GM12878 (cell line): ENCODE data around the gene ZNF169.
"Not testable (repeated sequence)": the region's sequence is repeated elsewhere in the genome, so short reads cannot be mapped to it uniquely, and the experiment has no call there.

Experiments
- CBX5 ChIP-seq: sonication (generic); IDR thresholded peaks from 2 replicates; pipeline ENCODE4 v1.6.1; 2016; ENCODE audit warnings: low read depth, moderate library complexity, mild to moderate bottlenecking, inconsistent platforms
- EZH2 ChIP-seq: IDR thresholded peaks from 2 replicates; pipeline ENCODE4 v1.6.1; 2012; ENCODE audit warnings: low read depth, mild to moderate bottlenecking, control low read depth, inconsistent platforms, low read length, borderline replicate concordance; ENCODE audit not compliant: control insufficient read depth
- GATAD2B ChIP-seq: fragments of 450-650 bp; conservative IDR thresholded peaks from 2 replicates; pipeline ENCODE4 v1.6.1; 2017; ENCODE audit warnings: low read depth, mild to moderate bottlenecking, moderate library complexity
- HDAC2 ChIP-seq: fragments of 200-600 bp; sonication (generic); IDR thresholded peaks from 2 replicates; pipeline ENCODE4 v1.6.1; 2017
- KLF5 ChIP-seq: fragments of 450-650 bp; IDR thresholded peaks from 2 replicates; pipeline ENCODE4 v1.6.1; 2014; ENCODE audit warnings: mild to moderate bottlenecking; ENCODE audit not compliant: partially characterized antibody
- MYB ChIP-seq: fragments of 150-350 bp; IDR thresholded peaks from 2 replicates; pipeline ENCODE4 v1.6.1; 2014; ENCODE audit warnings: mild to moderate bottlenecking, low read depth, low read length, borderline replicate concordance
- NFIC ChIP-seq: IDR thresholded peaks from 2 replicates; pipeline ENCODE4 v1.6.1; 2012; ENCODE audit warnings: low read depth, mild to moderate bottlenecking, inconsistent platforms, low read length, moderate library complexity
- POLR2A ChIP-seq: IDR thresholded peaks from 2 replicates; pipeline ENCODE4 v1.6.1; 2011; ENCODE audit warnings: low read depth, mild to moderate bottlenecking, low read length
- RAD21 ChIP-seq: IDR thresholded peaks from 2 replicates; pipeline ENCODE4 v1.6.1; 2011; ENCODE audit warnings: mild to moderate bottlenecking, low read depth, low read length, moderate library complexity; ENCODE audit not compliant: insufficient read depth
- SREBF1 ChIP-seq: IDR thresholded peaks from 2 replicates; pipeline ENCODE4 v1.6.1; 2012; ENCODE audit warnings: mild to moderate bottlenecking, low read length
- YY1 ChIP-seq: IDR thresholded peaks from 2 replicates; pipeline ENCODE4 v1.6.1; 2011; ENCODE audit warnings: low read depth, mild to moderate bottlenecking, low read length
- TF ChIP-seq, protein P1 (sequence below), 3 experiments: IDR thresholded peaks in 2 of 3; conservative IDR thresholded peaks in 1 of 3; 2 replicates each; pipeline ENCODE4 v1.5.1; 2011; ENCODE audit warnings: low read depth in 3 of 3, low read length in 3 of 3, mild to moderate bottlenecking in 3 of 3, control low read depth in 2 of 3, moderate library complexity in 2 of 3, inconsistent platforms in 1 of 3, mixed read lengths in 1 of 3; ENCODE audit not compliant: control insufficient read depth in 2 of 3, insufficient read depth in 1 of 3; ENCODE audit errors: extremely low read depth in 1 of 3
- TF ChIP-seq, protein P2 (sequence below): fragments of 450-650 bp; IDR thresholded peaks from 2 replicates; pipeline ENCODE4 v1.6.1; 2014; ENCODE audit warnings: mild to moderate bottlenecking
- TF ChIP-seq, protein P3 (sequence below): fragments of 450-650 bp; formaldehyde crosslinking; IDR thresholded peaks from 2 replicates; pipeline ENCODE4 v1.5.0; 2022; ENCODE audit warnings: mild to moderate bottlenecking, missing genetic modification characterization

DNA sequence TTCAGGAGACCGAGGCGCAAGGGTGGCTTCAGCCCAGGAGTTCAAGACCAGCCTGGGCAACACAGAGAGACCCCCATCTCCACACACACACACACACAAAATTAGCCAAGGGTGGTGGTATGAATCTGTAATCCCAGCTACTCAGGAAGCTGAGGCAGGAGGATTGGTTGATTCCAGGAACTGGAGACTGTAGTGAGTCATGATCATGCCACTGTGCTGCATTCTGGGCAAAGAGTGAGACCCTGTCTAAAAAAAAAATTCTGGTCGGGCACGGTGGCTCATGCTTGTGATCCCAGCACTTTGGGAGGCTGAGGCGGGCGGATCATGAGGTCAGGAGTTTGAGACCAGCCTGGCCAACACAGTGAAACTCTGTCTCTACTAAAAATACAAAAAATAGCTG lies 80.6 kb downstream of the ZNF169 start:
- TF ChIP-seq, protein P1, sequence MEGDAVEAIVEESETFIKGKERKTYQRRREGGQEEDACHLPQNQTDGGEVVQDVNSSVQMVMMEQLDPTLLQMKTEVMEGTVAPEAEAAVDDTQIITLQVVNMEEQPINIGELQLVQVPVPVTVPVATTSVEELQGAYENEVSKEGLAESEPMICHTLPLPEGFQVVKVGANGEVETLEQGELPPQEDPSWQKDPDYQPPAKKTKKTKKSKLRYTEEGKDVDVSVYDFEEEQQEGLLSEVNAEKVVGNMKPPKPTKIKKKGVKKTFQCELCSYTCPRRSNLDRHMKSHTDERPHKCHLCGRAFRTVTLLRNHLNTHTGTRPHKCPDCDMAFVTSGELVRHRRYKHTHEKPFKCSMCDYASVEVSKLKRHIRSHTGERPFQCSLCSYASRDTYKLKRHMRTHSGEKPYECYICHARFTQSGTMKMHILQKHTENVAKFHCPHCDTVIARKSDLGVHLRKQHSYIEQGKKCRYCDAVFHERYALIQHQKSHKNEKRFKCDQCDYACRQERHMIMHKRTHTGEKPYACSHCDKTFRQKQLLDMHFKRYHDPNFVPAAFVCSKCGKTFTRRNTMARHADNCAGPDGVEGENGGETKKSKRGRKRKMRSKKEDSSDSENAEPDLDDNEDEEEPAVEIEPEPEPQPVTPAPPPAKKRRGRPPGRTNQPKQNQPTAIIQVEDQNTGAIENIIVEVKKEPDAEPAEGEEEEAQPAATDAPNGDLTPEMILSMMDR (IDR thresholded peaks at IDR 0.05 in 2 of 3, conservative IDR thresholded peaks at IDR 0.05 in 1 of 3; ENCODE audit: control insufficient read depth in 2 of 3, extremely low read depth in 1 of 3, insufficient read depth in 1 of 3, low read depth in 3 of 3, low read length in 3 of 3): not testable (repeated sequence)
- not testable (repeated sequence) for TF ChIP-seq KLF5, EZH2, MYB, YY1, CBX5, GATAD2B, SREBF1, HDAC2, POLR2A, NFIC, RAD21
- TF ChIP-seq, protein P2, sequence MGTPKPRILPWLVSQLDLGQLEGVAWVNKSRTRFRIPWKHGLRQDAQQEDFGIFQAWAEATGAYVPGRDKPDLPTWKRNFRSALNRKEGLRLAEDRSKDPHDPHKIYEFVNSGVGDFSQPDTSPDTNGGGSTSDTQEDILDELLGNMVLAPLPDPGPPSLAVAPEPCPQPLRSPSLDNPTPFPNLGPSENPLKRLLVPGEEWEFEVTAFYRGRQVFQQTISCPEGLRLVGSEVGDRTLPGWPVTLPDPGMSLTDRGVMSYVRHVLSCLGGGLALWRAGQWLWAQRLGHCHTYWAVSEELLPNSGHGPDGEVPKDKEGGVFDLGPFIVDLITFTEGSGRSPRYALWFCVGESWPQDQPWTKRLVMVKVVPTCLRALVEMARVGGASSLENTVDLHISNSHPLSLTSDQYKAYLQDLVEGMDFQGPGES: not testable (repeated sequence)
- TF ChIP-seq, protein P3, sequence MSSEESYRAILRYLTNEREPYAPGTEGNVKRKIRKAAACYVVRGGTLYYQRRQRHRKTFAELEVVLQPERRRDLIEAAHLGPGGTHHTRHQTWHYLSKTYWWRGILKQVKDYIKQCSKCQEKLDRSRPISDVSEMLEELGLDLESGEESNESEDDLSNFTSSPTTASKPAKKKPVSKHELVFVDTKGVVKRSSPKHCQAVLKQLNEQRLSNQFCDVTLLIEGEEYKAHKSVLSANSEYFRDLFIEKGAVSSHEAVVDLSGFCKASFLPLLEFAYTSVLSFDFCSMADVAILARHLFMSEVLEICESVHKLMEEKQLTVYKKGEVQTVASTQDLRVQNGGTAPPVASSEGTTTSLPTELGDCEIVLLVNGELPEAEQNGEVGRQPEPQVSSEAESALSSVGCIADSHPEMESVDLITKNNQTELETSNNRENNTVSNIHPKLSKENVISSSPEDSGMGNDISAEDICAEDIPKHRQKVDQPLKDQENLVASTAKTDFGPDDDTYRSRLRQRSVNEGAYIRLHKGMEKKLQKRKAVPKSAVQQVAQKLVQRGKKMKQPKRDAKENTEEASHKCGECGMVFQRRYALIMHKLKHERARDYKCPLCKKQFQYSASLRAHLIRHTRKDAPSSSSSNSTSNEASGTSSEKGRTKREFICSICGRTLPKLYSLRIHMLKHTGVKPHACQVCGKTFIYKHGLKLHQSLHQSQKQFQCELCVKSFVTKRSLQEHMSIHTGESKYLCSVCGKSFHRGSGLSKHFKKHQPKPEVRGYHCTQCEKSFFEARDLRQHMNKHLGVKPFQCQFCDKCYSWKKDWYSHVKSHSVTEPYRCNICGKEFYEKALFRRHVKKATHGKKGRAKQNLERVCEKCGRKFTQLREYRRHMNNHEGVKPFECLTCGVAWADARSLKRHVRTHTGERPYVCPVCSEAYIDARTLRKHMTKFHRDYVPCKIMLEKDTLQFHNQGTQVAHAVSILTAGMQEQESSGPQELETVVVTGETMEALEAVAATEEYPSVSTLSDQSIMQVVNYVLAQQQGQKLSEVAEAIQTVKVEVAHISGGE: not testable (repeated sequence)
